Hepatocyte (in vitro differentiated cells): ENCODE measurements around the gene MAPK4.

Experiments used
- CTCF ChIP-seq: fragments of 200-600 bp; sonication (generic); IDR thresholded peaks from 2 replicates; pipeline ENCODE4 v1.5.1; 2016; ENCODE audit warnings: antibody characterized with exemption, mild to moderate bottlenecking; ENCODE audit not compliant: poor library complexity
- EZH2 ChIP-seq: fragments of 200-600 bp; sonication (generic); IDR thresholded peaks from 2 replicates; pipeline ENCODE4 v1.6.1; 2016; ENCODE audit warnings: antibody characterized with exemption, mild to moderate bottlenecking, borderline replicate concordance
- EZH2phosphoT487 ChIP-seq: fragments of 200-600 bp; sonication (generic); IDR thresholded peaks from one replicate; pipeline ENCODE4 v1.6.1; 2018; ENCODE audit warnings: antibody characterized with exemption, mild to moderate bottlenecking, low read depth, moderate library complexity; ENCODE audit not compliant: unreplicated experiment, severe bottlenecking

- TF ChIP-seq CTCF (no peak), EZH2phosphoT487 (no peak), EZH2 (no peak)
Measured at GRCh38 chr18:50642439-50642838, 82.6 kb downstream of the MAPK4 start.
